ENCODE data around the gene KTI12. TPM values are rescaled to one million over a fixed set of nuclear protein-coding genes. Genes with fewer than 3 reads are reported as not detected.
A peak's percentile ranks its signal among the peaks of the same experiment; 100 is the strongest.

The KTI12 gene
- total RNA-seq, 1 experiment from 2014 or later: 17.1 TPM

DNA sequence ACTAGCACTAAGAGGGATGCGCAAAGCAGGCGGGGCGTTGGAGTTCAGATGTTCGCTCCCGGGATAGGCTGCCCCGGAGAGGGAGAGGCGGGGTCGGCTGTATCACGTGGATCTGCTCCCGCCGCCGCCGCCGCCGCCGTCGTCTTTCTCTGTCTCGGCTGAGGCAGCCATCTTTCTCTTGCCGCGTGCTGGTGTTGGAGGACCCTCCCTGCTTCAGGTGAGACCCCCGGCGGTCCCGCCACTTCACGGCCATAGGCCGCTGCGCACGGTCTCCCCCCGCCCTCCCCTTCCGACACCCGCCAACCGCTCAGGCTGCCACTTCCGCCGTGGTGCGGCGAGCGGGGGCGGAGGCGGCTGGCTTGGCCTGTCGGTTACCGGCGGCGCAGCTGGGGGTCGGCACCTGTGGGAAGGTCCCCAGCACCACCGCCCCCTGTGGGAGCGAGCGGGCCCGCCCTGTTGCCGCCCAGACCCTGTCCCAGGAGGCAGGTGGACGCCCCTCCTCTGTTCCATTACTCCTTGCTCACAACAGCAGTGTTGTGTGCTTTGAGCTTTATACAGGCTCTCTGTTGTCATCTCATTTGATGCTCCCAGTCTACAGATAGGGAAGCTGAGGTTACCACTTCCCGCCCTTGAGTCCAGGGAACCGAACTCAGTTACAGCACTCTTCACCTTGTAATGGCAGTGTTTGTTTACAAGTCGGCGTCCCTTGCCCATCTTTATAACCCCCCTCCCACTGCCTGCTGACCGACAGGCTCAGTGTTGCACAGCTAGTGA is 22.7 kb upstream of the KTI12 start, which contains the start of gene BTF3L4:
BTF3L4 (plus strand) TSS at position 133 of the 774 bp plus-strand sequence. CDS start 3,553 bp downstream, outside the sequence.
- Histone ChIP-seq H3K4me3 (ENCODE audit: low read depth, low read length, poor library complexity, severe bottlenecking) (peak within 1 kb of the TSS; percentile 80), H3K36me3 (ENCODE audit: insufficient read depth, low read length, poor library complexity, severe bottlenecking) (peaks cover 18% of the 10 kb centered on the region), H3K27me3 (replicated peaks; ENCODE audit: insufficient read depth, low read depth, low read length, poor library complexity) (no peaks in the 10 kb centered on the region), H3K4me1 (ENCODE audit: insufficient read depth, low read length, poor library complexity, severe bottlenecking) (peaks cover 30% of the 10 kb centered on the region), H3K27ac (ENCODE audit: low read depth, low read length, poor library complexity, severe bottlenecking) (peak within 1 kb of the TSS; percentile 92), H3K9me3 (ENCODE audit: low read depth, low read length, poor library complexity, severe bottlenecking) (no peaks in the 10 kb centered on the region)
- peak; percentile 98 for DNase-seq (ENCODE audit: low spot score)
- TF ChIP-seq EZH2 (IDR thresholded peaks at IDR 0.05; ENCODE audit: borderline replicate concordance, low read depth, low read length, poor library complexity, severe bottlenecking) (no peak), CTCF (conservative IDR thresholded peaks at IDR 0.05; ENCODE audit: low read depth, low read length) (no peak)
- intact Hi-C loops (cut with micrococcal nuclease; ENCODE audit: unreplicated experiment): no loop called here
- POLR2A ChIA-PET (ENCODE audit: low non-redundant PET): interaction anchor here (0.5 to 0.7 kb wide), 4 partner anchors 15 to 729 kb away, joined by 3 to 10 read pairs (median 5); partner anchors contain the start of gene TUT4
- BruUV-seq (replicated peaks): no TSS peak
- CTCF ChIA-PET: interaction anchor here (0.8 to 1.3 kb wide), 2 partner anchors 160 to 312 kb away, joined by 3 read pairs; no protein-coding TSS in a partner anchor

DNA sequence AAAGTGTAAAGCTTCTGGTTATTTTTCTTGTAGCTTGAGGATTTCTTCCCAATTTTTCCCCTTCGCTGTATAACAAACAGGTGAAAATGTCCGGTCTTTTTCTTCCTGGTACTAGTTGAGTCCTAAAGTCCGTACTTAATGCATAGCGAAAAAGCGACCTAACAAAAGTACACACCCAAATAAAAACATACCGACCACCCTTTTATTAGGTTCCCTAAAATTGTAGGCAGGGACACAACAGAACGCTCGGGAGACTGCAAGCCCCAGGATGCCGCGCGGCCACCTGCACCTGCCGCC is 22.2 kb upstream of the KTI12 start:
- ChIA-PET CTCF (interaction anchor here (0.8 to 1.3 kb wide), 2 partner anchors 159 to 313 kb away, joined by 3 read pairs; no protein-coding TSS in a partner anchor), POLR2A (ENCODE audit: low non-redundant PET) (interaction anchor here (0.5 to 0.6 kb wide), 2 partner anchors 213 to 728 kb away, joined by 3 to 10 read pairs; no protein-coding TSS in a partner anchor)
- no peaks in the 10 kb centered on the region for H3K9me3 ChIP-seq (ENCODE audit: low read depth, low read length, poor library complexity, severe bottlenecking)
- peaks cover 13% of the 10 kb centered on the region for H3K36me3 ChIP-seq (ENCODE audit: insufficient read depth, low read length, poor library complexity, severe bottlenecking)
- peak overlapping the region; percentile 80 for H3K4me3 ChIP-seq (ENCODE audit: low read depth, low read length, poor library complexity, severe bottlenecking)
- intact Hi-C loops (cut with micrococcal nuclease; ENCODE audit: unreplicated experiment): no loop called here
- H3K27me3 ChIP-seq (replicated peaks; ENCODE audit: insufficient read depth, low read depth, low read length, poor library complexity): no peaks in the 10 kb centered on the region
- peak overlapping the region; percentile 92 for H3K27ac ChIP-seq (ENCODE audit: low read depth, low read length, poor library complexity, severe bottlenecking)
- no peak for TF ChIP-seq EZH2 (IDR thresholded peaks at IDR 0.05; ENCODE audit: borderline replicate concordance, low read depth, low read length, poor library complexity, severe bottlenecking)
- no peak for TF ChIP-seq CTCF (conservative IDR thresholded peaks at IDR 0.05; ENCODE audit: low read depth, low read length)
- no TSS peak for BruUV-seq (replicated peaks)
- H3K4me1 ChIP-seq (ENCODE audit: insufficient read depth, low read length, poor library complexity, severe bottlenecking): peaks cover 30% of the 10 kb centered on the region
- no peak for DNase-seq (ENCODE audit: low spot score)

DNA sequence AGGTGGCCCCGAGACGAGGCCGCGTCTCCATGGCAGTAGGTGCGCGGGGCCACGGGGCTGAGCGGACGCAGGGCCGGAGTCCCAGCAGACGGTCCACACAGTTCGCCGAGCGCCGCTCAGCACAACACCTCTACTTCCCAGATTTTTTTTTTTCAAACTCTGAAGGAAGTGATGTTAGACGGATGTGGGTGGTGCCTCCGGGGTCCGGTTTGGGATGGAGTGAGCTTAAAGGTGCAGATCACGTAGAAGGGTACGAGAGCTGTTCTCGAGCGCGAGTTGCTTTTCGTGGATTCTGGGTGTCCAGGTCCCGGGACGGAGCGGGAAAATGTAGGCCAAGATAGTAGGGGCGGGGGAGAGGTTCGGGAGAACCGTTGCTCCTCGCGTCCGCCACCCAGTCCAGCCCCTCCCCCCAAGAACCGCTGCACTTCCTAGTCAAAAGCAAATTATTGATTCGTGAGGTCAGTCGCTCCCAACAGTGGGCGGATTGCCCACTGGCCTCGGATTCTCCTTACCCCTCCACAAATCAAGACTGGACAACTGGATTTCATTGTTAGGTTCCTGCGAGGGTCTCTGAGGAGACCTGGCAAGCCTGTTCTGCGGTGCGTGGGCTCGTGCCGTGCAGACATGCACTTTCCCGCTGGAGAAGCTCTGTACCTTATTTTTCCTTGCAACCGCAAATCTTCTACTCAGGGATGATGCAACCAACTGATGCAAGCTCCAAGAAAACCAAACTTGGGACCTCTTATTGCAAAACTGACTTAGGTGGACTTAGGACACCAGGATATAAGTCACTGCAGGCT is 21.7 kb upstream of the KTI12 start, which contains the start of gene TXNDC12:
TXNDC12 (minus strand) TSS at position 126 of the 800 bp plus-strand sequence; CDS start at position 31, 95 bp downstream.
- CTCF ChIA-PET: interaction anchor here (0.8 to 1.3 kb wide), 2 partner anchors 158 to 313 kb away, joined by 3 read pairs; no protein-coding TSS in a partner anchor
- no peaks in the 10 kb centered on the region for H3K27me3 ChIP-seq (replicated peaks; ENCODE audit: insufficient read depth, low read depth, low read length, poor library complexity)
- intact Hi-C loops (cut with micrococcal nuclease; ENCODE audit: unreplicated experiment): no loop called here
- H3K27ac ChIP-seq (ENCODE audit: low read depth, low read length, poor library complexity, severe bottlenecking): peak within 1 kb of the TSS; percentile 92
- DNase-seq (ENCODE audit: low spot score): peak; percentile 93
- no peaks in the 10 kb centered on the region for H3K9me3 ChIP-seq (ENCODE audit: low read depth, low read length, poor library complexity, severe bottlenecking)
- TF ChIP-seq CTCF (conservative IDR thresholded peaks at IDR 0.05; ENCODE audit: low read depth, low read length) (no peak), EZH2 (IDR thresholded peaks at IDR 0.05; ENCODE audit: borderline replicate concordance, low read depth, low read length, poor library complexity, severe bottlenecking) (no peak)
- peak within 1 kb of the TSS; percentile 80 for H3K4me3 ChIP-seq (ENCODE audit: low read depth, low read length, poor library complexity, severe bottlenecking)
- no TSS peak for BruUV-seq (replicated peaks)
- H3K36me3 ChIP-seq (ENCODE audit: insufficient read depth, low read length, poor library complexity, severe bottlenecking): peaks cover 7% of the 10 kb centered on the region
- peaks cover 30% of the 10 kb centered on the region for H3K4me1 ChIP-seq (ENCODE audit: insufficient read depth, low read length, poor library complexity, severe bottlenecking)
- POLR2A ChIA-PET (ENCODE audit: low non-redundant PET): interaction anchor here (0.5 to 1.0 kb wide), 6 partner anchors 25 to 641 kb away, joined by 3 to 10 read pairs (median 4); partner anchors contain the start of gene PRPF38A

All from A673 (cell line).